CD4-positive, alpha-beta T cell (primary cell): ENCODE data around the gene CEP152. TPM values are rescaled to one million over a fixed set of nuclear protein-coding genes. Genes with fewer than 3 reads are reported as not detected.

Source experiments
- ATAC-seq: fragments of 200-7000 bp; cut with Tn5 transposase; one replicate; pipeline ENCODE4 v1.10.0; 2022; ENCODE audit warnings: mild to moderate bottlenecking; ENCODE audit not compliant: poor library complexity
- CTCF ChIA-PET: fragments of 350-600 bp; sonication (Branson Sonifier 250); formaldehyde crosslinking; loops from one replicate; lab custom pipeline; 2021; ENCODE audit warnings: antibody characterized with exemption, inconsistent platforms; lab: Charles Lee
- POLR2A ChIA-PET: fragments of 350-600 bp; sonication (Branson Sonifier 250); formaldehyde crosslinking; loops from one replicate; lab custom pipeline; 2021; ENCODE audit warnings: antibody characterized with exemption, inconsistent platforms; lab: Charles Lee
- DNase-seq, 14 experiments: peaks; one replicate each; pipeline ENCODE4 v3.0.0-alpha.2; 2013 to 2020; ENCODE audit warnings: mixed read lengths in 2 of 14
- H3K27ac ChIP-seq, 2 donors: one replicate each; pipeline versions ENCODE4 v1.5.1 to v1.7.0; 2013; ENCODE audit warnings: low read length in 2 of 2, low read depth in 1 of 2, mild to moderate bottlenecking in 1 of 2
- H3K27me3 ChIP-seq, 2 experiments: 1 replicate in 1 of 2; 2 replicates in 1 of 2; pipeline versions ENCODE4 v1.6.1 to v1.7.0; 2013; ENCODE audit warnings: low read length in 2 of 2, control low read depth in 1 of 2, mild to moderate bottlenecking in 1 of 2, moderate library complexity in 1 of 2; ENCODE audit not compliant: insufficient read depth in 2 of 2, control insufficient read depth in 1 of 2
- H3K36me3 ChIP-seq: one replicate; pipeline ENCODE4 v1.6.1; 2013; ENCODE audit warnings: low read length, control low read depth; ENCODE audit not compliant: insufficient read depth
- H3K4me1 ChIP-seq: one replicate; pipeline ENCODE4 v1.6.1; 2013; ENCODE audit warnings: low read length, control low read depth; ENCODE audit not compliant: insufficient read depth
- H3K4me3 ChIP-seq: one replicate; pipeline ENCODE4 v1.5.1; 2013; ENCODE audit warnings: mild to moderate bottlenecking, low read length, moderate library complexity
- H3K9me3 ChIP-seq, 2 experiments: 1 replicate in 1 of 2; 2 replicates in 1 of 2; pipeline versions ENCODE4 v1.6.1 to v1.7.0; 2013; ENCODE audit warnings: low read length in 2 of 2, mild to moderate bottlenecking in 2 of 2, control low read depth in 1 of 2, moderate library complexity in 1 of 2; ENCODE audit not compliant: control insufficient read depth in 1 of 2, insufficient read depth in 1 of 2
- H3K27ac Mint-ChIP-seq: one replicate; pipeline ENCODE4 v1.8.0; 2020; ENCODE audit warnings: mixed read lengths
- H3K27me3 Mint-ChIP-seq: one replicate; pipeline ENCODE4 v1.8.0; 2021; ENCODE audit warnings: mixed read lengths
- H3K36me3 Mint-ChIP-seq: one replicate; pipeline ENCODE4 v1.8.0; 2021; ENCODE audit warnings: low read depth, mixed read lengths
- H3K4me1 Mint-ChIP-seq: one replicate; pipeline ENCODE4 v1.8.0; 2021; ENCODE audit warnings: low read depth, mixed read lengths
- H3K4me3 Mint-ChIP-seq: one replicate; pipeline ENCODE4 v1.8.0; 2020; ENCODE audit warnings: mild to moderate bottlenecking, mixed read lengths
- H3K9me3 Mint-ChIP-seq: one replicate; pipeline ENCODE4 v1.8.0; 2020; ENCODE audit warnings: mixed read lengths
- intact Hi-C, 2 experiments: fragments of 100-400 bp; cut with DNase I in 1 of 2; cut with micrococcal nuclease in 1 of 2; formaldehyde crosslinking; loops; one replicate each; pipeline versions ENCODE4 v1.15.1 to v1.9.0; 2023 to 2025; cut with DNase I, micrococcal nuclease
- total RNA-seq, 174 experiments: library from RNA in 2 of 174; stranded (reverse) in 2 of 174; gene quantifications; one replicate each; pipeline ENCODE4 v1.2.3 and lab custom pipeline; 2021 to 2026
- TF ChIP-seq, protein P1 (sequence below): fragments of 200-600 bp; IDR thresholded peaks from one replicate; pipeline ENCODE4 v1.8.0; 2022; ENCODE audit warnings: antibody characterized with exemption, mild to moderate bottlenecking

The CEP152 gene
- total RNA-seq, 2 experiments from 2014 or later = 5.2 to 6.3 TPM

DNA sequence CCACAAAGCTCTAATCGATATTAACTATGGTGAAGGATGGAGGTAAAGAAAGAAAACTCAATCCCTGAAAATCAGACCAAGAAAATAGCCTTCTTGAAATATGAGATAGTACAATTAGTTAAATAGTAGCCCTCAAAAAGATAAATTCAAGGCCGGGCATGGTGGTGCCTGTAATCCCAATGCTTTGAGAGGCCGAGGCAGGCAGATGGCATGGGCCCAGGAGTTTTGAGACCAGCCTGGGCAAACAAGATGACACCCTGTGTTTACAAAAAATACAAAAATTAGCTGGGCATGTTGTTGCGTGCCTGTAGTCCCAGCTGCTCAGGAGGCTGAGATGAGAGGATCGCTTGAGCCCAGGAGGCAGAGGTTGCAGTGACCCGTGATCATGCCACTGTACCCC is 31.6 kb upstream of the CEP152 start:
- ATAC-seq = no peak
- H3K9me3 Mint-ChIP-seq = no peaks in the 10 kb centered on the region
- H3K36me3 Mint-ChIP-seq = no peaks in the 10 kb centered on the region
- Histone ChIP-seq H3K36me3 (no peaks in the 10 kb centered on the region), H3K4me3 (no peak overlapping the region), H3K27ac (no peak overlapping the region), H3K9me3 (no peaks in the 10 kb centered on the region), H3K4me1 (no peaks in the 10 kb centered on the region), H3K27me3 (no peaks in the 10 kb centered on the region)
- H3K27me3 Mint-ChIP-seq = peaks cover 4% of the 10 kb centered on the region
- H3K4me3 Mint-ChIP-seq = no peak overlapping the region
- no peak overlapping the region for H3K27ac Mint-ChIP-seq
- TF ChIP-seq, protein P1, sequence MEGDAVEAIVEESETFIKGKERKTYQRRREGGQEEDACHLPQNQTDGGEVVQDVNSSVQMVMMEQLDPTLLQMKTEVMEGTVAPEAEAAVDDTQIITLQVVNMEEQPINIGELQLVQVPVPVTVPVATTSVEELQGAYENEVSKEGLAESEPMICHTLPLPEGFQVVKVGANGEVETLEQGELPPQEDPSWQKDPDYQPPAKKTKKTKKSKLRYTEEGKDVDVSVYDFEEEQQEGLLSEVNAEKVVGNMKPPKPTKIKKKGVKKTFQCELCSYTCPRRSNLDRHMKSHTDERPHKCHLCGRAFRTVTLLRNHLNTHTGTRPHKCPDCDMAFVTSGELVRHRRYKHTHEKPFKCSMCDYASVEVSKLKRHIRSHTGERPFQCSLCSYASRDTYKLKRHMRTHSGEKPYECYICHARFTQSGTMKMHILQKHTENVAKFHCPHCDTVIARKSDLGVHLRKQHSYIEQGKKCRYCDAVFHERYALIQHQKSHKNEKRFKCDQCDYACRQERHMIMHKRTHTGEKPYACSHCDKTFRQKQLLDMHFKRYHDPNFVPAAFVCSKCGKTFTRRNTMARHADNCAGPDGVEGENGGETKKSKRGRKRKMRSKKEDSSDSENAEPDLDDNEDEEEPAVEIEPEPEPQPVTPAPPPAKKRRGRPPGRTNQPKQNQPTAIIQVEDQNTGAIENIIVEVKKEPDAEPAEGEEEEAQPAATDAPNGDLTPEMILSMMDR = no peak
- DNase-seq = no peak
- intact Hi-C loops = loop anchor here in 1 of 2 experiments (5.0 kb wide), 1 partner anchor 1165 kb away; no protein-coding TSS in a partner anchor
- ChIA-PET CTCF (no interaction called here), POLR2A (no interaction called here)
- no peaks in the 10 kb centered on the region for H3K4me1 Mint-ChIP-seq

DNA sequence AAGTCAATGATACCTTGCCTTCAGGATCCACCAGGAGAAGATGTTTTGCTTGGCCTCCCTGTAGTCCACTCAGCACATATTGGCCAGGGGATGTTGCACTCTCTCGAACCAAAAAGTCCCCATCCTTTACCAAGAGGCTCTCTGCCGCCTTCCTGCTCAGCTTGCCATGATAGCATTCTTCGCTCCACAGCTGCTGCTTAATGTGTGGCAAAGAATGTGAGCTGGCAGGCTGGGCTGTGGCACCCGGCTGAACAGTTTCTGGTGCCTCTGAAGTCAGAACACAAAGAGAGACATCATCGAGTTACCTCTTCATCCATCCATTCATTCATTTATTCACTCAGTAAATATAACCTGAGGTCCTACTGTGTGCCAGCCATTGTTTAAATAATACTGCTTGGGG is 23.9 kb upstream of the CEP152 start:
- Mint-ChIP-seq H3K27me3 (peaks cover 31% of the 10 kb centered on the region), H3K27ac (no peak overlapping the region), H3K36me3 (no peaks in the 10 kb centered on the region), H3K9me3 (peaks cover 6% of the 10 kb centered on the region), H3K4me1 (no peaks in the 10 kb centered on the region), H3K4me3 (no peak overlapping the region)
- intact Hi-C loops = no loop called here
- Histone ChIP-seq H3K9me3 (peaks cover 0 to 12% of the 10 kb centered on the region in 2 experiments), H3K27me3 (peaks cover 8 to 20% of the 10 kb centered on the region in 2 experiments), H3K27ac (no peak overlapping the region), H3K36me3 (no peaks in the 10 kb centered on the region), H3K4me1 (no peaks in the 10 kb centered on the region), H3K4me3 (no peak overlapping the region)
- TF ChIP-seq, protein P1 = no peak
- ChIA-PET CTCF (no interaction called here), POLR2A (no interaction called here)
- ATAC-seq = no peak
- DNase-seq = no peak

DNA sequence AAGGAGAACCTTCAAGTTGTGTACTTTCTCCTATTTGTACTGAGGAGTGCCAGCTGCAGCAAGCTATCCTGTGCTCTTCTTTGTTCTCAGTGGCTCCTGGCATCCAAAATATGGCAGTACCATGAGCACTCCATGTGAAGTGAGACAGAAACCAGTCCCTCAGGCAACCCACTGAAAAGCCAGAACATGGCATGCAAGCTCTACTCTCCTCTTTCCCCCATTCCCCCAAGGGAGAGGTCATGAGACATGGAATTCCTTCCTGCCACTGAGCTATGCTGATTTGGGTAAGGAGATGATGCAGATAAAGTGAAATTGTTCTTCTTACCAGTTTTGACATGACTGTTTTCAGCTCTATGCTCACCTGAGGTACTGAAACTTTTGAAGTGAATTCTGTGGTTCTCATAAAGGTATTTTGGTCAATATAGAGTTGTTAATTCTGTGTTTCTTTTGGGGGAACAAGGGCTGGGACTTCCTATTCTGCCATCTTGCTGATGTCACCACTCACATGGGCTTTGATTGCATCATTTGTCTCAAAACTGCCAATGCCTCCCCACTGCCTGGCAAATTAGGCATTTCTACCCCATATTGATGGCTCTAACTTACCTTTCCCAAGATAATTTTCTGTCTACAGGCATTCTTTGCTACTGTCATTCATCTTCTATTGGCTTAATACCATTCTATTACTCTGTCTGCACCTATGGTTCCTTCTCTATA is 22.8 kb upstream of the CEP152 start:
- POLR2A ChIA-PET = no interaction called here
- no peak overlapping the region for H3K4me3 Mint-ChIP-seq
- H3K36me3 ChIP-seq = no peaks in the 10 kb centered on the region
- ATAC-seq = no peak
- intact Hi-C loops = no loop called here
- CTCF ChIA-PET = no interaction called here
- H3K27ac Mint-ChIP-seq = no peak overlapping the region
- H3K4me1 ChIP-seq = no peaks in the 10 kb centered on the region
- H3K9me3 ChIP-seq = peaks cover 0 to 12% of the 10 kb centered on the region in 2 experiments
- DNase-seq = no peak
- peaks cover 8 to 20% of the 10 kb centered on the region in 2 experiments for H3K27me3 ChIP-seq
- no peak overlapping the region for H3K4me3 ChIP-seq
- H3K27me3 Mint-ChIP-seq = peaks cover 31% of the 10 kb centered on the region
- no peak overlapping the region for H3K27ac ChIP-seq
- TF ChIP-seq, protein P1 = no peak
- peaks cover 6% of the 10 kb centered on the region for H3K9me3 Mint-ChIP-seq
- no peaks in the 10 kb centered on the region for H3K36me3 Mint-ChIP-seq
- no peaks in the 10 kb centered on the region for H3K4me1 Mint-ChIP-seq
